ENCODE data around the gene NUP85. TPM values are rescaled to one million over a fixed set of nuclear protein-coding genes. Genes with fewer than 3 reads are reported as not detected.
"Not testable (repeated sequence)": the region's sequence is repeated elsewhere in the genome, so short reads cannot be mapped to it uniquely, and the experiment has no call there.

Gene NUP85
- total RNA-seq, 2 donors from 2014 or later: 28.6 to 37.9 TPM

DNA sequence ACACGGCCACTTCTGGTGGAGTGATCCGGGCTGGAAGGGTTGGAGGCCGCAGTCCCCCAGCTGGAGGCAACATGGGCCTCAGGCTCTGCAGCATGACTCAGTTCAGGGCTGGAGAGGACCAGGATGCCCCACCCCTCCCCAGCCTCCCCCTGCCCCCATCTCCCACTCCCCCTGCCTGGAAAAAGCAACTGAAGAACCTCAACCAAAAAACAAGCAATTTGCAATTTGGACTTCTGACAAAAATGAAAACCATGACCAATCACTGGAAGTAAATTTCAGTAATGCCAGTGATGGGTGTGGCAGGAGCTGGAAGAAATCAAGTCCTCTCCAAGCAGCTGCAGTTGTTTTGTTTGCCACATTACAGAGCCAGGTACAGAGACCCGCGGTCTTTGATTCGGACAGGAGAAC, 72.2 kb downstream of the NUP85 start:
- ATAC-seq (no peak), DNase-seq (no peak)
- intact Hi-C loops (cut with DNase I): no loop called here

GRCh38 chr17:75280189-75280588, 74.7 kb downstream of the NUP85 start:
- ATAC-seq; DNase-seq; intact Hi-C loops (cut with DNase I): not testable (repeated sequence)

DNA sequence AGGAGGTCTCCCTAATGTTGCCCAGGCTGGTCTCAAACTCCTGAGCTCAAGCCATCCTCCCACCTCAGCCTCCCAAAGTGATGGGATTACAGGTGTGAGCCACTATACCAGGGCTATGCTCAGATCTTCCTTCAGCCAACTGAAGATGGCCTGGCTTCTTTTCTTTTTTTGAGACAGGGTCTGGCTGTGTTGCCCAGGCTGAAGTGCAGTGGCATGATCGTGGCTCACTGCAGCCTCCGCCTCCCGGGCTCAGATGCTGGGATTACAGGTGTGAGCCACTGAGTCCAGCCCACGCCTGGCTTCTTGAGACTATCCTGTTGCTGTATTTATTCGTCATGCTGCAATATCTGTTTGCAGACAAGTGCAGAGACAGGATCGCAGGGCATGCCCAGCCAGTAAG, 79.6 kb downstream of the NUP85 start:
- intact Hi-C loops (cut with DNase I): no loop called here
- DNase-seq: no peak
- no peak for ATAC-seq

Other genes starting within 250 kb of the NUP85 start
- gene HID1, start 232.9 kb upstream of the NUP85 start, total RNA-seq: 1 to 10 TPM; 7.4 to 8.2 TPM
- gene CDR2L, start 218.0 kb upstream of the NUP85 start, total RNA-seq: 10 to 100 TPM; 13.8 to 15.2 TPM
- gene MRPL58, start 193.0 kb upstream of the NUP85 start, total RNA-seq: 10 to 100 TPM; 38.1 to 46.7 TPM
- 100 to 1,000 TPM; 676 to 729 TPM for gene ATP5PD, start 158.7 kb upstream of the NUP85 start, total RNA-seq
- gene KCTD2, start 158.5 kb upstream of the NUP85 start, total RNA-seq: 10 to 100 TPM; 21.4 to 26.2 TPM
- gene SLC16A5, start 117.7 kb upstream of the NUP85 start, total RNA-seq: 10 to 100 TPM in 1 of 2 donors, 1 to 10 TPM in 1; 7.2 to 14.3 TPM
- gene ARMC7, start 95.7 kb upstream of the NUP85 start, total RNA-seq: 1 to 10 TPM; 5.8 to 6.7 TPM
- 10 to 100 TPM; 27.2 to 28.4 TPM for gene NT5C, start 73.9 kb upstream of the NUP85 start, total RNA-seq
- 10 to 100 TPM; 16.4 to 19.7 TPM for gene JPT1, start 51.2 kb upstream of the NUP85 start, total RNA-seq
- gene SUMO2, start 22.7 kb upstream of the NUP85 start, total RNA-seq: 100 to 1,000 TPM; 231 to 246 TPM
- gene GGA3, start 55.9 kb downstream of the NUP85 start, total RNA-seq: 10 to 100 TPM; 23.0 to 24.5 TPM
- gene MRPS7, start 56.2 kb downstream of the NUP85 start, total RNA-seq: 100 to 1,000 TPM in 1 of 2 donors, 10 to 100 TPM in 1; 85.4 to 103 TPM
- 10 to 100 TPM; 13.8 to 17.7 TPM for gene MIF4GD, start 65.6 kb downstream of the NUP85 start, total RNA-seq
- 10 to 100 TPM; 15.2 to 21.0 TPM for gene SLC25A19, start 83.8 kb downstream of the NUP85 start, total RNA-seq
- gene GRB2, start 200.0 kb downstream of the NUP85 start, total RNA-seq: 100 to 1,000 TPM in 1 of 2 donors, 10 to 100 TPM in 1; 90.3 to 110 TPM